Neutrophil (primary cell): Measurements from ENCODE around the gene MTERF4.

Experiments used
- H3K27ac ChIP-seq: fragments of 200-600 bp; sonication (generic); 2 replicates; pipeline ENCODE4 v1.5.1; 2016; ENCODE audit warnings: mild to moderate bottlenecking, moderate library complexity
- H3K27me3 ChIP-seq: fragments of 200-600 bp; sonication (generic); 2 replicates; pipeline ENCODE4 v1.6.0; 2016; ENCODE audit warnings: mild to moderate bottlenecking
- H3K36me3 ChIP-seq: fragments of 200-600 bp; sonication (generic); 2 replicates; pipeline ENCODE4 v1.5.1; 2017
- H3K4me1 ChIP-seq, 2 experiments: fragments of 200-600 bp in 1 of 2; sonication (generic) in 1 of 2; 1 replicate in 1 of 2; 2 replicates in 1 of 2; pipeline versions ENCODE4 v1.5.1 to v1.6.1; 2013 to 2016; ENCODE audit warnings: low read depth in 1 of 2, low read length in 1 of 2, mild to moderate bottlenecking in 1 of 2, moderate library complexity in 1 of 2; ENCODE audit not compliant: control insufficient read depth in 1 of 2, insufficient read depth in 1 of 2
- H3K4me3 ChIP-seq, 2 experiments: fragments of 200-600 bp in 1 of 2; sonication (generic) in 1 of 2; 1 replicate in 1 of 2; 2 replicates in 1 of 2; pipeline ENCODE4 v1.5.1; 2013 to 2016; ENCODE audit warnings: low read depth in 1 of 2, low read length in 1 of 2, mild to moderate bottlenecking in 1 of 2, moderate library complexity in 1 of 2
- H3K9me3 ChIP-seq: fragments of 200-600 bp; sonication (generic); 2 replicates; pipeline ENCODE4 v1.5.1; 2016
- CTCF ChIP-seq: fragments of 200-600 bp; sonication (generic); IDR thresholded peaks from 2 replicates; pipeline ENCODE4 v1.5.1; 2016; ENCODE audit warnings: antibody characterized with exemption

MTERF4 gene

GRCh38 chr2:241137276-241138190 is 35.4 kb upstream of the MTERF4 start:
- peaks cover 17% of the 10 kb centered on the region for H3K36me3 ChIP-seq
- TF ChIP-seq CTCF = no peak
- no peak overlapping the region for H3K4me3 ChIP-seq
- no peaks in the 10 kb centered on the region for H3K27me3 ChIP-seq
- no peak overlapping the region for H3K27ac ChIP-seq
- no peaks in the 10 kb centered on the region for H3K4me1 ChIP-seq
- no peaks in the 10 kb centered on the region for H3K9me3 ChIP-seq

- no peaks in the 10 kb centered on the region for H3K27me3 ChIP-seq
- H3K4me3 ChIP-seq = no peak overlapping the region
- no peaks in the 10 kb centered on the region for H3K9me3 ChIP-seq
- no peak for TF ChIP-seq CTCF
- peaks cover 17% of the 10 kb centered on the region for H3K36me3 ChIP-seq
- H3K27ac ChIP-seq = no peak overlapping the region
- H3K4me1 ChIP-seq = no peaks in the 10 kb centered on the region
These were observed 34.7 kb upstream of the MTERF4 start for GRCh38 chr2:241136661-241137260.

GRCh38 chr2:241136191-241136590 is 34.1 kb upstream of the MTERF4 start:
- H3K27ac ChIP-seq = no peak overlapping the region
- H3K36me3 ChIP-seq = peaks cover 17% of the 10 kb centered on the region
- H3K4me3 ChIP-seq = no peak overlapping the region
- H3K9me3 ChIP-seq = no peaks in the 10 kb centered on the region
- TF ChIP-seq CTCF = no peak
- no peaks in the 10 kb centered on the region for H3K27me3 ChIP-seq
- H3K4me1 ChIP-seq = no peaks in the 10 kb centered on the region

- no peak overlapping the region for H3K4me3 ChIP-seq
- H3K27me3 ChIP-seq = no peaks in the 10 kb centered on the region
- no peak overlapping the region for H3K27ac ChIP-seq
- peaks cover 17% of the 10 kb centered on the region for H3K36me3 ChIP-seq
- no peaks in the 10 kb centered on the region for H3K9me3 ChIP-seq
- no peak for TF ChIP-seq CTCF
- H3K4me1 ChIP-seq = no peaks in the 10 kb centered on the region
These were observed 33.6 kb upstream of the MTERF4 start for GRCh38 chr2:241135737-241136136.

- H3K27me3 ChIP-seq = no peaks in the 10 kb centered on the region
- no peaks in the 10 kb centered on the region for H3K9me3 ChIP-seq
- no peaks in the 10 kb centered on the region for H3K4me1 ChIP-seq
- no peak overlapping the region for H3K4me3 ChIP-seq
- H3K27ac ChIP-seq = no peak overlapping the region
- no peak for TF ChIP-seq CTCF
- H3K36me3 ChIP-seq = peaks cover 17% of the 10 kb centered on the region
These were observed 32.6 kb upstream of the MTERF4 start for GRCh38 chr2:241134711-241135110.
